Measurements from ENCODE around the gene PRND.
"Not testable (repeated sequence)": the region's sequence is repeated elsewhere in the genome, so short reads cannot be mapped to it uniquely, and the experiment has no call there.

PRND gene

GRCh38 chr20:4769328-4769727 is 47.6 kb downstream of the PRND start:
- ATAC-seq (replicated peaks) = no peak

DNA sequence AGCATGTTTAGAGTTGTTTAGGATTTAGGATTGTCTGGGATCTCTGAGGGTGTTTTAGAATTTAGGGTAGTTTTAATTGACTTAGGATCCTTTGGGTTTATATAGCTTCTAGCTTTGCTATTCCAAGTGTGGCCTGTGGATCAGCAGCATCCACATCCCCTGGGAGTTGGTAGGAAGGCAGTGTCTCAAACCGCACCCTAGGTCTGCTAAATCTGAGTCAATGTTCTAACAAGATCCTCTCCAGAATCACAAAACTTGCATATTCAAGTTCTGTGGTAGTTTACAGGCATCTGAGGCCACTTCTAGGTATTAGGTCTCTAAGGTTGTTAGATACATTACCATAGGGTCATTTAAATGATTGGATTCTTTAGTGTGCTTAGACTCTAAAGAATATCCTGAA is 48.3 kb downstream of the PRND start:
- no peak overlapping the region for H3K27ac Mint-ChIP-seq
- ATAC-seq (replicated peaks) (no peak), DNase-seq (no peak)
- H3K9me3 Mint-ChIP-seq = peaks cover 12 to 16% of the 10 kb centered on the region in 2 donors
- no peak overlapping the region for H3K4me3 Mint-ChIP-seq
- H3K36me3 Mint-ChIP-seq = peaks cover 6 to 15% of the 10 kb centered on the region in 2 donors
- H3K27me3 Mint-ChIP-seq = no peaks in the 10 kb centered on the region
- H3K4me1 Mint-ChIP-seq = peaks cover 7 to 15% of the 10 kb centered on the region in 2 donors

More at GRCh38 chr20:4769328-4769727, 47.6 kb downstream of the PRND start:
- Mint-ChIP-seq H3K36me3 (peaks cover 6 to 15% of the 10 kb centered on the region in 2 donors), H3K27me3 (no peaks in the 10 kb centered on the region), H3K4me3 (no peak overlapping the region), H3K4me1 (peaks cover 7 to 21% of the 10 kb centered on the region in 2 donors), H3K9me3 (peaks cover 12 to 16% of the 10 kb centered on the region in 2 donors), H3K27ac (peak overlapping the region; percentile 47)
- DNase-seq = no peak

- Mint-ChIP-seq H3K27ac (no peak overlapping the region), H3K9me3 (peaks cover 12 to 16% of the 10 kb centered on the region in 2 donors), H3K4me1 (peaks cover 7 to 15% of the 10 kb centered on the region in 2 donors), H3K27me3 (no peaks in the 10 kb centered on the region), H3K4me3 (no peak overlapping the region), H3K36me3 (peaks cover 6 to 15% of the 10 kb centered on the region in 2 donors)
- no peak for DNase-seq
- ATAC-seq (replicated peaks) = no peak
Observed at GRCh38 chr20:4771004-4771403, 49.3 kb downstream of the PRND start.

GRCh38 chr20:4772132-4772531 is 50.4 kb downstream of the PRND start:
- H3K36me3 Mint-ChIP-seq = peaks cover 6 to 15% of the 10 kb centered on the region in 2 donors
- H3K4me1 Mint-ChIP-seq = peaks cover 1 to 5% of the 10 kb centered on the region in 2 donors
- no peaks in the 10 kb centered on the region for H3K27me3 Mint-ChIP-seq
- H3K4me3 Mint-ChIP-seq = no peak overlapping the region
- no peak overlapping the region for H3K27ac Mint-ChIP-seq
- ATAC-seq (replicated peaks) (no peak), DNase-seq (no peak)
- H3K9me3 Mint-ChIP-seq = peaks cover 12 to 16% of the 10 kb centered on the region in 2 donors

DNA sequence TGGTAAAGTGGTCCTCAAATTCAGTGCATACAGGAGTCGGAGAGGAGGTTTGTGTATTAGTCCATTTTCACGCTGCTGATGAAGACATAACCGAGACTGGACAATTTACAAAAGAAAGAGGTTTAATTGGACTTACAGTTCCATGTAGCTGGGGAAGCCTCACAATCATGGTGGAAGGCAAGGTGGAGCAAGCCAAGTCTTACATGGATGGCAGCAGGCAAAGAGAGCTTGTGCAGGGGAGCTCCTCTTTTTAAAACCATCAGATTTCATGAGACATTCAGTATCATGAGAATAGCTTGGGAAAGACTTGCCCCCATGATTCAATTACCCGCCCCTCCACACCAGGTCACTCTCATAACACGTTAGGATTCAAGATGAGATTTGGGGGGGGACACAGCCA is 51.3 kb downstream of the PRND start:
- H3K4me1 Mint-ChIP-seq; DNase-seq; H3K4me3 Mint-ChIP-seq; H3K27me3 Mint-ChIP-seq; ATAC-seq (replicated peaks); H3K27ac Mint-ChIP-seq: not testable (repeated sequence)
- Mint-ChIP-seq H3K9me3 (peaks cover 12 to 16% of the 10 kb centered on the region in 2 donors), H3K36me3 (peaks cover 6 to 15% of the 10 kb centered on the region in 2 donors)

- Mint-ChIP-seq H3K4me3 (no peak overlapping the region), H3K9me3 (peaks cover 12 to 16% of the 10 kb centered on the region in 2 donors), H3K36me3 (peaks cover 6 to 16% of the 10 kb centered on the region in 2 donors), H3K27me3 (no peaks in the 10 kb centered on the region), H3K4me1 (peaks cover 0 to under 1% of the 10 kb centered on the region in 2 donors), H3K27ac (no peak overlapping the region)
- ATAC-seq (replicated peaks) (peak in 1 of 2 donors; percentile 8), DNase-seq (no peak)
Observed at GRCh38 chr20:4773736-4774135, 52.0 kb downstream of the PRND start.

GRCh38 chr20:4774207-4774606 is 52.5 kb downstream of the PRND start:
- no peak overlapping the region for H3K4me3 Mint-ChIP-seq
- peaks cover 6 to 20% of the 10 kb centered on the region in 2 donors for H3K36me3 Mint-ChIP-seq

GRCh38 chr20:4775322-4776078 is 53.8 kb downstream of the PRND start:
- DNase-seq (no peak), ATAC-seq (replicated peaks) (no peak)
- Mint-ChIP-seq H3K36me3 (peaks cover 14 to 30% of the 10 kb centered on the region in 2 donors), H3K9me3 (peaks cover 12 to 16% of the 10 kb centered on the region in 2 donors), H3K27ac (peak overlapping the region; percentile 80), H3K27me3 (no peaks in the 10 kb centered on the region), H3K4me1 (peaks cover 0 to 3% of the 10 kb centered on the region in 2 donors), H3K4me3 (no peak overlapping the region)

More at GRCh38 chr20:4774207-4774606, 52.5 kb downstream of the PRND start:
- peaks cover 0 to 3% of the 10 kb centered on the region in 2 donors for H3K4me1 Mint-ChIP-seq
- DNase-seq (no peak), ATAC-seq (replicated peaks) (peak in 1 of 2 donors; percentile 52)
- H3K9me3 Mint-ChIP-seq = peaks cover 12 to 16% of the 10 kb centered on the region in 2 donors
- H3K27me3 Mint-ChIP-seq = no peaks in the 10 kb centered on the region
- H3K27ac Mint-ChIP-seq = no peak overlapping the region

DNA sequence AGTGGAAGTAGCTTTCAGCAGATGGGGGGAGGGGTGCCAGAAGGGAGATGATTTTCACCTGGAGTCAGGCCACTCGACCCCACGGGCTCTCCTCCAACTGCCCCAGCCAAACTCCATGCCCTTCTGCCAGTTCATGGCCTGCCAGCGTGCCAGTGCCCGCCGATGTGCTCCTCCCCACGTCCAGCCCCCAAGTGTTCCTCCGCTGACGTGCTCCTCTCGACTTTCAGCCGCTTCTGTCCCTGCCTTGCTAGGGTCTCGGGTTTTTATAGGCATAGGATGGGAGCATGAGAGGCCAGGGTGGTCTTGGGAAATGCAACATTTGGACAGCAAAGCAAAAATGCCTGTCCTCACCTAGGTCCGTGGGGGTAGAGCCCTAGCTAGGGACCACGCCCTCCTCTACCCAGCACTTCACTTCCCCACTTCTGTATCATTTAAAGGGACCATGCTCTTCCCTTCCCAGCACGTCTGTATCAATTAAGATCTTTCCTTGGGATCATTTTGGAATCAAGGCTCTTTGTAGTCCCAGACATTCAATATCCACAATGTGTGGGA is 54.4 kb downstream of the PRND start:
- Mint-ChIP-seq H3K27ac (peak overlapping the region; percentile 80), H3K4me3 (no peak overlapping the region), H3K27me3 (no peaks in the 10 kb centered on the region), H3K4me1 (peaks cover 3 to 5% of the 10 kb centered on the region in 2 donors), H3K36me3 (peaks cover 20 to 30% of the 10 kb centered on the region in 2 donors), H3K9me3 (peaks cover 8 to 11% of the 10 kb centered on the region in 2 donors)
- DNase-seq (no peak), ATAC-seq (replicated peaks) (no peak)
